Left renal cortex interstitium (tissue), 4 donors: ENCODE measurements around the gene PNMT. TPM values are rescaled to one million over a fixed set of nuclear protein-coding genes. Genes with fewer than 3 reads are reported as not detected.
"Not testable (repeated sequence)": the region's sequence is repeated elsewhere in the genome, so short reads cannot be mapped to it uniquely, and the experiment has no call there.

Experiments
- DNase-seq, 4 donors: peaks; one replicate each; pipeline ENCODE4 v3.0.0-alpha.2; 2013; ENCODE audit warnings: low read depth in 4 of 4, low spot score in 2 of 4, missing footprints in 1 of 4
- polyA plus RNA-seq, 4 donors: library from polyadenylated mRNA; unstranded; fragments of 120-200 nt; gene quantifications; one replicate each; pipeline ENCODE4 v1.2.1, GENCODE V29; 2013; ENCODE audit not compliant: insufficient read length in 4 of 4

PNMT gene
- polyA plus RNA-seq, 4 donors = 2.1 to 4.5 (median 2.7) TPM

DNA sequence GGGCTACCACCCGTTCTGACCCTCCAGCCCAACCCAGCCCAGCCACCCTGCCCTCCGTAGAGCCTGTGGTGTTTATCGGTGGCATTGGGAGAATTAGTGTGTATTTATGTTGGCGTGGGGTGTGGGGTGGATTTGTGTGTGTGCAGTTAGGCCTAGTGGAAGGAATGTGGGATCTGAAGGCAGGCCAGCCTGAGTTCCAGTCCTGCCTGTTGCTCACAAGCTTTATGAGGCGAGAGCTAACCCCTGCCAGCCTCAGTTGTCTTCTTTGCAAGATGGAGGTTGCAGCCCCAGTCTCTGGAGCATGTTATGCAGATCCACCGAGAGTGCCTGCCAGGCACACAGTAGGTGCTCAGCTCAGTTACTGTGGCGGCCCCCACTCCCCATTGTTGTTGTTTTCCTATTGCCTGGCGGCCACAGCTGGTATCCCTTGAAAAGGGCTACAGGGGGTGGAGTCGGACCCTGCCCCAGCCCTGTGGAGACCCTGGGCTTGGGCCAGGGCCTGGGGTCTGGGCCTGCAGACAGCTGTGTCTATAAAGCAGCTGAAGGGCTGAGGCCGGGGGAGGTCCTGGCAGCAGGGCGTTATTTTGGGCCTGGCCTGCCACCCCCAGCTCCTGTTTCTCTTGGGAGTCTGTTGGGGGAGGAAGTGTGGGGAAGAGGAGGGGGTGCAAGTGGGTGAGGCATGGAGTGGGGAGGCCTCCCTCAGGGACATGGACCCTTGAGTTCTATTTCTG lies 36.7 kb downstream of the PNMT start:
- no peak for DNase-seq

GRCh38 chr17:39705786-39706348 lies 37.6 kb downstream of the PNMT start:
- DNase-seq = no peak

GRCh38 chr17:39706383-39706782 lies 38.1 kb downstream of the PNMT start:
- no peak for DNase-seq

GRCh38 chr17:39706921-39707337 lies 38.7 kb downstream of the PNMT start:
- no peak for DNase-seq

GRCh38 chr17:39709319-39709997 lies 41.2 kb downstream of the PNMT start:
- no peak for DNase-seq

DNA sequence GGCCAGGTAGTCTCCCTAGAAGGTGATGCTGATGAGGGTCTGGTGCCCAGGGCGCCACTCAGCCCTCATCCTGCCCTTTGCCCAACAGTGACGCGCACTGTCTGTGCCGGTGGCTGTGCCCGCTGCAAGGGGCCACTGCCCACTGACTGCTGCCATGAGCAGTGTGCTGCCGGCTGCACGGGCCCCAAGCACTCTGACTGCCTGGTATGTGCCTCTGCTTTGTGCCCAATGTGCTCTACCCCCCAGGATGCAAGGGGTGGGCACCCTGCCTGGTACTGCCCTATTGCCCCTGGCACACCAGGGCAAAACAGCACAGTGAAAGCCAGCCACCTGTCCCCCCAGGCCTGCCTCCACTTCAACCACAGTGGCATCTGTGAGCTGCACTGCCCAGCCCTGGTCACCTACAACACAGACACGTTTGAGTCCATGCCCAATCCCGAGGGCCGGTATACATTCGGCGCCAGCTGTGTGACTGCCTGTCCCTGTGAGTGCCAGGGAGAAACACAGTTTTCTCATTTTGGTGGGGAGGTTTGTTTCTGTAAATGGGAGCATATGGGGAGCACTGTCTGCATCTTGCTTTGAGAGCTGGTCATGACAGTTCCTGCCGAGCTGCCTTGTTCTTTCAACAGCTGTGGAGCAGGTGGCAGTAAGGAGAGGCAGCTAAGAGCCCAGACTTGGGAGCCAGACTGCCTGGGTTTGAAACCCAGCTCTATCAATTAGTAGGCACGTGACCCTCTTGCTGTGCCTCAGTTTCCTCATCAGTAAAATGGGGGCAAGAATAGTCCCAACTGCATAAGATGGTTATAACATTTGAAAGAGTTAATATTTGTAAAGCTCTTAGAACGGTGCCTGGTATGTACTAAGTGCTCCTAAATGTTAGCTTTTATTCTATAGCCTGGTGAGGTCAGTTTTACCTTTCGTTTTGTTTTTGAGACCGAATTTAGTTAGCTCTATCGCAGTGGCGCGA lies 42.0 kb downstream of the PNMT start:
- no peak for DNase-seq

DNA sequence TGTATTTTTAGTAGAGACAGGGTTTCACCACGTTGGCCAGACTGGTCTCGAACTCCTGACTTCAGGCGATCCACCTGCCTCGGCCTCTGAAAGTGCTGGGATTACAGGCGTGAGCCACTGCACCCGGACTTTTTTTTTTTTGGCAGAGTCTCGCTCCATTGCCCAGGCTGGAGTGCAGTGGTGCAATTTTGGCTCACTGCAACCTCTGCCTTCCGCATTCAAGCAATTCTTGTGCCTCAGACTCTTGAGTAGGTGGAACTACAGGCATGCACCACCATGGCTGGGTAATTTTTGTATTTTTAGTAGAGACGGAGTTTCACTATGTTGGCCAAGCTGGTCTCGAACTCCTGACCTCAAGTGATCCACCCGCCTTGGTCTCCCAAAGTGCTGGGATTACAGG lies 42.8 kb downstream of the PNMT start:
- DNase-seq = not testable (repeated sequence)

DNA sequence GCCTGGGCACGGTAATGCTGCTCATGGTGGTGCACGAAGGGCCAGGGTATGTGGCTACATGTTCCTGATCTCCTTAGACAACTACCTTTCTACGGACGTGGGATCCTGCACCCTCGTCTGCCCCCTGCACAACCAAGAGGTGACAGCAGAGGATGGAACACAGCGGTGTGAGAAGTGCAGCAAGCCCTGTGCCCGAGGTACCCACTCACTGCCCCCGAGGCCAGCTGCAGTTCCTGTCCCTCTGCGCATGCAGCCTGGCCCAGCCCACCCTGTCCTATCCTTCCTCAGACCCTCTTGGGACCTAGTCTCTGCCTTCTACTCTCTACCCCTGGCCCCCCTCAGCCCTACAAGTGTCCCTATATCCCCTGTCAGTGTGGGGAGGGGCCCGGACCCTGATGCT lies 43.6 kb downstream of the PNMT start:
- DNase-seq = no peak

- DNase-seq = no peak
These were observed 46.0 kb downstream of the PNMT start for GRCh38 chr17:39714234-39714633.

DNA sequence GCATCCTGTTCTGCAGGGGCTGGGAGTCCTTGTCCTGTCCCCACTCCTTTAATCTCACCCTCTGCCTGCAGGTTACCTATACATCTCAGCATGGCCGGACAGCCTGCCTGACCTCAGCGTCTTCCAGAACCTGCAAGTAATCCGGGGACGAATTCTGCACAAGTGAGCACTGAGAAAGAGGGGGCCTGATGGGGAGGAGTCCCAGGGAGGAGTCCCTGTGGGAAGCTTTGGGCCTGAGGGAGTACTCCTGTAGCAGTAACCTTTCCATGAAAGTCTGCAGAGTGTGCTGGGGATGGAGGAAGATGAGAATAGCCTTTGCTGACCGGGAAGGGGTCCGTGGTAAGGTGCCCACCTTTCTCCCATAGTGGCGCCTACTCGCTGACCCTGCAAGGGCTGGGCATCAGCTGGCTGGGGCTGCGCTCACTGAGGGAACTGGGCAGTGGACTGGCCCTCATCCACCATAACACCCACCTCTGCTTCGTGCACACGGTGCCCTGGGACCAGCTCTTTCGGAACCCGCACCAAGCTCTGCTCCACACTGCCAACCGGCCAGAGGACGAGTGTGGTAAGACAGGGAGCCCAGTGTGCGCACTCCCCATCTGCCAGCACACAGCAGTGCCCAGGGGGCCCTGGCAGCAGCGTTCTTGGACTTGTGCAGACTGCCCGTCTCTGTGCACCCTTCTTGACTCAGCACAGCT lies 47.3 kb downstream of the PNMT start:
- no peak for DNase-seq

- no peak for DNase-seq
These were observed 48.0 kb downstream of the PNMT start for GRCh38 chr17:39716073-39716818.

DNA sequence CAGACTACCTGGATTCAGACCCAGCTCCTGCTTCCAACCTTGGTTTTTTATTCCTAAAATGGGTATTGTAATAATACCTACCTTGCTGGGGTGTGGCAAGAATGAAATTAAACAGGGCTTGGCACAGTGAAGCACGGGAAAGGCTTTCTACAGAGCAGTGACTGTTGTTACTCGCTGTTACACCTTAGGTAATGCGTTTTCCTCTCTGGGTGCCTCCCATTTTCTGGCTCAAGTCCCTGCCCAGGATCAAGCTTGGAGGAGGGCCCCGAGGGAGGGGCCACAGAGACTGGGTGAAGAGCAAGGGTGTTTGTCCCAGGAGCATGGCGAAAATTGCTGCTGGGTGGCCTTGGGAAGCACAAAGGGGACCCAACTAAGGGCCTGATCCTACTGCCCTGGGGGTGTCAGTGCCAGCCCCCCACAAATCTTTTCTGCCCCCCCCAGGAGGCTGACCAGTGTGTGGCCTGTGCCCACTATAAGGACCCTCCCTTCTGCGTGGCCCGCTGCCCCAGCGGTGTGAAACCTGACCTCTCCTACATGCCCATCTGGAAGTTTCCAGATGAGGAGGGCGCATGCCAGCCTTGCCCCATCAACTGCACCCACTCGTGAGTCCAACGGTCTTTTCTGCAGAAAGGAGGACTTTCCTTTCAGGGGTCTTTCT lies 48.8 kb downstream of the PNMT start:
- no peak for DNase-seq

GRCh38 chr17:39717660-39718059 lies 49.4 kb downstream of the PNMT start:
- no peak for DNase-seq

GRCh38 chr17:39719563-39720355 lies 51.5 kb downstream of the PNMT start:
- no peak for DNase-seq
